DMS53 treated with DMSO at 0.1 percent for 48 hours (cell line): Measurements from ENCODE around the gene DDX1.
"Not testable (repeated sequence)": the region's sequence is repeated elsewhere in the genome, so short reads cannot be mapped to it uniquely, and the experiment has no call there.

Experiments used
- DNase-seq: peaks from one replicate; lab custom pipeline; 2025; ENCODE audit not compliant: unreplicated experiment; lab: John Stamatoyannopoulos, UW

The DDX1 gene

DNA sequence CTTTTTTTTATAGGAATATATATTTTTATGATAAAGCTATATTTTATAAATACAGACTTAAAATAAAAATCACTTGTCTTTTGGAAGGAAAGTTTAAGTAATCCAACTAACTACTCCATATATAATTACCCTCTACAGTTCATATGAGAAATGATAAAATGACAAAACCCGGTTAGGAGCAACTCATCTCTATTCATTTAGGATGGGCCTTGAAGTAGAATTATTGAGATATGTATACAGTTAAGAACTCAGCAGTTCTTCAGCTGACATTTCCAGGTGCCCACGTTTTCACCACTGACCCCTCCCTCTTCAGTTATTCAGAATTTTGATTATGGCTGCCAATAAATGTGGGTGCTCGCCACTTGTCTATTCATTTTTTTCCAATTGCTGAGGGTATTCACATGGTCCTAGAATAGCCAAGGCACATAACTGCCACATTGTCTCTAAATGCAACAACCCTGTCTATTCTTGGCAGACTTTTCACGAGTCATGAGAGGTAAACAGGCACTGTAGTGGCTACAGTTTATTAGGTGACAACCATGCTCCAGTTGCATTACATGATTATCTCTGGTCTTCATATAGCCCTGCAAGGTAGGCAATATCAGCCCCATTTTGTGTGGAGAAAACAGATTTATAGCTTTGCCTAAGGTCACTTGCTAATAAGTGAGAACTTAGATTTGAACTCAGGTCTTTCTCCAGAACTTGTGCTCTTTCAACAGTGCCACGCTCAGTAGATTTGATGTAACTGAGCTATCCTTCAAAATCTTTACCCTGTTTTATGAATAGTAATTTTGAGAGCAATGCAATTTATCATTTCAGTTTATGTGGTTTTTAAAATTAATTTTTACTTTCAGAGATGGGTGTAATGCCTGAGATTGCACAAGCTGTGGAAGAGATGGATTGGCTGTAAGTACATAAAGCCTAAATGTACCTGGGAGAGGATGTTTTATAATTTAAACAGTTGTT lies 2.9 kb downstream of the DDX1 start:
- no peak for DNase-seq

DNA sequence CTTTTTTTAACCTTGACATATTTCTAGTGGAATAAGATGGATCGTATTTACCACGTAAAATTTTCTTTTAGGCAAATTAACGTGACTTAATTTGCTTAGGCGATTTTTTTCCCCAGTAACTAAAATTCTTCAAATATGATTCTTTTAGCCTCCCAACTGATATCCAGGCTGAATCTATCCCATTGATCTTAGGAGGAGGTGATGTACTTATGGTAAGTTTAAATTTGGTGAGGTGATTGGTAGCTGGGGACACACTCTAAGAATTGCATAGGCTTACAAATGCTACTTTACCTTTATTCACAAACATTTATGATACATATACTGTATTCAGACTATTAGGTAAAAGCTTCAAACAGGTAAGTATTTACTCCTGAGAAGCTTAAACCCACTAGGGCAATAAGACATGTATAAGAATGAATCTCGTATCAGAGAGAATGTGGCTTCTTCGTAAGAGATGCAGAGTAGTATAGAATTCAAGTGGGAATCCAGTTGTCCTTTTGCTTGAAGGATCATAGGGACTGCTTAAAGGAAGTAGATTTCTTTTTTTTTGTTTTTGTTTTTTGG lies 3.8 kb downstream of the DDX1 start:
- no peak for DNase-seq

DNA sequence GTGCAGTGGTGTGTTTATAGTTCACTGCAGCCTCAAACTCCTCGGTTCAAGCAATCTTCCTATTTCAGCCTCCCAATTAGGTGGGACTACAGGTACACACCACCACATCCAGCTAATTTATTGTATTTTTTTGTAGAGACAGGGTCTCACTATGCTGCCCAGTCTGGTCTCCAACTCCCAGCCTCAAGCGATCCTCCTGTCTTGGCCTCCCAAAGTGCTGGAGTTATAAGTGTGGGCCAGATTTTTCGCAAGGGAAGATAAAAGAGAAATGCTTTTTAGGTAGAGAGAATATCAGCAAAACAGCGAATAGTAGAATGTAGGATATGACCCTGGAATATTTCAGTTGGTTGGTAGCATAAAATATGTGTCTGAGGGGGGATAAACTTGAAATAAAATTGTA lies 4.3 kb downstream of the DDX1 start:
- no peak for DNase-seq

DNA sequence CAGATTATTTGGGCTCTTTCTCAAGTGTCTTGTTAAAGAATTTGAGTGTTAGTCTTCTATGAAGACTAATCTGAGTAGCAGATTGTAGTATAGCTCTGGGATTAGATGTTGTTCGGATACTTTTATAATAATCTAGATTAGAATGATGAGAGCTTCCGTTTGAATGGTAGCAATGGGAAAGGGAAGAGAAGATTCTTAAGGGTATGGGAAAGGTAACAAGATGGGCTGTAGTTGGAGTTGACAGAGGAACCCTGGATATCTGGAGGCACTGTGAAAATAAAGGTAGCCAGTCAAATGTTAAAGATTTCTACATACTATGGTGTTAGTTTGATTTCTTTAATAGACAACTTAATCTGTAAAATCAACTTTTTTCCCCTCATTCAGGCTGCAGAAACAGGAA lies 4.7 kb downstream of the DDX1 start:
- DNase-seq = no peak

DNA sequence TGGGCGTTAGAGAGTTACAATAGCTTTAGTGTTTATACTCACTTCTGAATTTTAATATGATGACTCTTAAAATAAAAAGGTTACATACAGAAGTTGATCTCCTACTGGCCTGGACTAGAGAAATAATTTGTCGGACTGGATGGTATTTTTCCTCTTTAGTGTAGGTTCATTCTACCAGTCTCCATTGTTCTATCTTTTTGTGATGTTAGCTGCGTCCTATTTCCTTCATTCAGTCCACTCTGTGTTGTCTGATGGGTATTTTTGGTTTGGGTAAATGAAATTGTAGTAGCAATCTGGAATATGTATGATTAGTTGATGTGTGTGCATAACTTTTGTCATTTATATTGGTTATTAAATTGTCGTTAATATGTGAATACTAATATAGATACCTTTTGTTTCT lies 5.3 kb downstream of the DDX1 start:
- no peak for DNase-seq

DNA sequence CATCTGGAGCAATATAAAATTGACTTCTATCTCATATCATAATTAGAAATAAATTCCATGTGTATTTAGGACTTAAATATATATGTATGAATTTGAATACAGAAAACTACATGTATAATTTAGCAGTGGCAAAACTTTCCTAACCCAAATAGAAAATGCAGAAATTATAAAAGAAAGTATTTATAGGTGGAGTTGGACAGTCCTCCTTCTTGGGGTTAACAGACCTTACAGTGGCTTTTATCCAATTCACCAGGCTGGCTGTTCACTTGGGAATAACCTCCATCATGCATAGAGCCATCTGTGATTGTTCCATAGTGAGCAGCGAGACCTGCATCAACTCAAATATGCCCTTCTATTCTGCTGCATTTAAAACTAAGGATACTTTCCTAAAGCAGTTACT lies 8.3 kb downstream of the DDX1 start:
- no peak for DNase-seq

GRCh38 chr2:15601681-15602080 lies 10.0 kb downstream of the DDX1 start:
- no peak for DNase-seq

DNA sequence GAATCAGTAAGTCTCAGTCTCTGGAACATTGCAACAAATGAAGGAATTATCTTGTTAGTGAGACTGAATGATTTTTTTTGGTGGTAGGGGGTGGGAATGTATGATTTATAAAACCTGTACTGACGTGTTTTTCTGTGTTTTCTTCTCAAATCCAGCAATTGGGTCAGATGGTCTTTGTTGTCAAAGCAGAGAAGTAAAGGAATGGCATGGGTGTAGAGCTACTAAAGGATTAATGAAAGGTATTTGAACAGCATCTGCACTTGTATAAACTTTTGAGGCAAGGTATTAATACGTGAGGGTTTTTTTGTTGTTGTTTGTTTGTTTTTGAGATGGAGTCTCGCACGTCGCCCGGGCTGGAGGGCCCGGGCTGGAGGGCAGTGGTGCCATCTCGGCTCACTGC lies 10.7 kb downstream of the DDX1 start:
- no peak for DNase-seq

DNA sequence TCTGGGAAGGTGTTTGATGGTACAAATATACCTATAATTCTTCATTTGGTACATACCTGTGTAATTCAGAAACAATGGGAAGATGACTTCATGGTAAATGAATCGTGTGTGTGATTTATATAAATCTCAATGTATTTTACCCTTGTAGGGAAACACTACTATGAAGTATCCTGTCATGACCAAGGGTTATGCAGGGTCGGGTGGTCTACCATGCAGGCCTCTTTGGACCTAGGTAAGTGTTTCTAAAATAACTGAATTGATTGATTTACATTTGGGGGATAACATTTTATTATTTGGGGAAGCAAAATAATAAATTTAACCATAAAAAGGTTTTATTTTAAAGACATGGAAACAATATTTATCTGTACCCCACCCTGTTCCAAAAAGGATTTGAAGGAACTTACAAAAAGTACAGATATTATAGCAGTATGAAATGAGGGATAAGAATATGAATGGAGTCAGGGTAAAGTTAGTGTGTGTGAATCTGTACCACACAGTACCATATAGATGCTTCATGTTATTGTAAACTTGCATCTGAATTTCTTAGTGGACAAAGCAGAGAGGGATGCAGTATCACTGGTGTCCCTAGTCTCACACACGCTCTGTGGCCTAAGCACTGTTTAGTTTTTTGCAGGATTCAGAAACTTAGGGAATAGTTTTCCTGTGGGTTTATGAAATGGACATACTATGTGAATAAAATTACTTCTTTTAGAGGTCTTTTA lies 11.5 kb downstream of the DDX1 start:
- DNase-seq = no peak

DNA sequence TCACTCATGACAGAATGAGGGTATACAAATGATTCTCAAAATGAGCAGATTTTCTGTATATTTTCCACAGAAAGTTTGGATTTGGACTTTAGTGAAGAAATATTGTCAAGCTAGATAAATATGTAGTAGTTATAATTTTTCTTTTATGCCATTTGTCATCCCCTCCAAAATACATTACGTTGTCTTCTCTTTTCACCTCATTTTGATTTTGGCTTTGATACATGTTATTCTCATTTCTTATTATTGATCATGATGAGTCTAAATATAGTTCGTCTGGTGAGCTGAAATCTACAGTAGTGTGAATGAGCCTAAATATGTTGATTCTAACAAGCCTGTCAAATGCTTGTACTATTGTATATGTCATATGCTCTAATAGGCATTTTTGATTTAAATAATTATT lies 12.3 kb downstream of the DDX1 start:
- no peak for DNase-seq

DNA sequence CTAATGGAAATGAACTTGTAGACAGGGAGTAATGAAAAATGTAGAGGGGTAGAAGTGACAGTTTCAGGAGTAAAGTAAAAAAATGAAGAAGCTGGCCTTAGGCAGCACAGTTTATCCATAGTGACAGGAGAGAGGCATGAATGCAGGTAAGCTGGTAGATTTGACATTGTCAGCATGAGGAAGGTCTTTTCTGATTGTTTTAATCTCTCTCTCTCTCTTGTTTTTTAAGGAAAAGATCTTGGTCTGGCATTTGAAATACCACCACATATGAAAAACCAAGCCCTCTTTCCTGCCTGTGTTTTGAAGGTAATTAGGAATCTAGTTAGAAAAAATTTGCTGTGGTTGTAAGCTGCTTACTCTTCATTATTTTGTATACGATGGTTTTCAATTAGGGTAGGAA lies 14.1 kb downstream of the DDX1 start:
- no peak for DNase-seq

GRCh38 chr2:15606481-15607441 lies 15.1 kb downstream of the DDX1 start:
- DNase-seq = no peak

DNA sequence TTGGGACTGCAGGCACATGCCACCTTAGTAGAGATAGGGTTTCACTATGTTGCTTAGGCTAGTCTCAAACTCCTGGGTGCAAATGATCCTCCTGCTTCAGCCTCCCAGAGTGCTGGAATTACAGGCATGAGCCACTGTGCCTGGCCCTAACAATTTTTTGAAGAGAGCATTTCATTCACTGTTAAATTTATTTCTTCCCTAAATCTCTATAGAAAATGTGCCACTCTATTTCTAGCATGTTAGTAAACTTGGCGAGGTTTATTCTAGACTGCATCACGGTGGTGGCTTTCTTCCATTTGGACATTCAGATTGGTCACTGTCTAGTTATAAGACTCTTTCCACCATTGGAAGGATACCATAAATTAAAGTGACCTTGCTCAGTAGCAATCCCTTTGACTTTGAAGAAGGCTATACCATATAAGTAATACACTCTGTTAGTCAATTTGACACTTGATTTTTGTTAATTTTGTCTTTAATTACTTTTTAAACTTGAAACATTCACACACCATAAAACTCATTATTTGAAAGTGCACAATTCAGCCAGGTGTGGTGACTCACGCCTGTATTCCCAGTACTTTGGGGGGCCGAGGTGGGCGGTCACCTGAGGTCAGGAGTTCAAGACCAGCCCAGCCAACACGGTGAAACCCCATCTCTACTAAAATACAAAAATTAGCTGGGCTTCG lies 16.2 kb downstream of the DDX1 start:
- DNase-seq = no peak

DNA sequence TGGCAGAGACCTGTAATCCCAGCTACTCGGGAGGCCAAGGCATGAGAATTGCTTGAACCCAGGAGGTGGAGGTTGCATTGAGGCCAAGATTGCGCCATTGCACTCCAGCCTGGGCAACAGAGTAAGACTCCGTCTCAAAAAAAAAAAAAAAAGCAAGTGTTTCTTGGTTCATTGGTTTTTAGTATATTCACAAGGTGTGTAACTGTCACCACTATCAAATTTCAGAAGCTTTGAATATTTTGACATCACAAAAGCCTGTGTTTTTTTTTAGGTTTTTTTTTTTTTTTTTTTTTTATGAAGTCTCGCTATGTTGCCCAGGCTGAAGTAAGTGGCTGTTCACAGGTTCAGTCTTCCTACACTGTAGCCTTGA lies 16.7 kb downstream of the DDX1 start:
- no peak for DNase-seq

GRCh38 chr2:15609341-15610042 lies 17.8 kb downstream of the DDX1 start:
- DNase-seq = no peak

DNA sequence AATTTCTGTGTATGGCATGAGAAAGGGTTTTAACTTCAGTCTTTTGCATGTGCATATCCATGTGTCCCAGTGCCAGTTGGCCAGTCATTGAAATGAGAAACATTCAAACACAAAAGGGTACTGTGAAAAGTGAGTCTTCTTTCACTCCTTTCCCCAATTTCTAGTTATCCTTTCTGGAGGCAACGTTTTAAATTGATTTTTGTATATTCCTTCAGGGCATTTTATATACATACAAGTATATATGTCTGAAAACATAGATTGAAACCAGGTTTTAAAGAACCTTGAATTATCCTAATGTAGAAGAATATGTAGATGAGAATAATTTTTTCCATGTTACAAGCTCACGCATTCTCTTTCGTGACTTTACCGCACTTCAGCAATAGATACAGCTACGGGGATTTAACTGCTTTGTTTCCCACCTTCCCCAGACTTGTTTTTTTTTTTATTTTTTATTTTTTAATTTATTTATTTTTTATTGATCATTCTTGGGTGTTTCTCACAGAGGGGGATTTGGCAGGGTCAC lies 18.8 kb downstream of the DDX1 start:
- DNase-seq = no peak

GRCh38 chr2:15612101-15612500 lies 20.4 kb downstream of the DDX1 start:
- not testable (repeated sequence) for DNase-seq

DNA sequence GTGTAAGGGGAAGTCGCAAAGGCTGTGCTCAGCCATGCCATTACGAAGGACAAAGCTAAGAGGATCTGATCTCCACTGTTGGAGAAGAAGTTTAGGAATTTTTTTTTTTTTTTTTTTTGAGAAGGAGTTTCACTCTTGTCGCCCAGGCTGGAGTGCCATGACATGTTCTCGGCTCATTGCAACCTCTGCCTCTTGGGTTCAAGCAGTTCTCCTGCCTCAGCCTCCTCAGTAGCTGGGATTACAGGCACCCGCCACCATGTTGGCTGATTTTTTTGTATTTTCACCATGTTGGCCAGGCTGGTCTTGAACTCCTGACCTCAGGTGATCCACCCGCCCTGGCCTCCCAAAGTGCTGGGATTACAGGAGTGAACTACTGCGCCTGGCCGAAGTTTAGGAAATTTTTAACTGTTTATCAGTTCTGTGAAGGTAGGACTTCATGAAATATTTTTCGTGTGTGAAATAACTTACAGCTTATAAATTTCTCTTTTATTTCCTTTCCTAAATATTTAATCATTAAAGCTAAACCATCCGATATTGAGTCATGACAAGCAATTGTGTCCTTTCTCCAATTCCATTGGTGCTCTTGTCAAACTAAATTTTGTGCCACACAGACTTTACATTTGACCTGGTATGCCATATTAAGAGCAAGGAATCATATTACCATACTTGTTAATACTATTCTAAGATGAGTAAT lies 22.2 kb downstream of the DDX1 start:
- no peak for DNase-seq
